HFFc6 (cell line): ENCODE data around the gene GALNTL6. TPM values are rescaled to one million over a fixed set of nuclear protein-coding genes. Genes with fewer than 3 reads are reported as not detected.

Source experiments
- DNase-seq: peaks from one replicate; pipeline ENCODE4 v3.0.0-alpha.2; 2018
- H3K27ac Mint-ChIP-seq: 2 replicates; pipeline ENCODE4 v1.8.0; 2020; ENCODE audit warnings: mild to moderate bottlenecking, mixed read lengths
- H3K27me3 Mint-ChIP-seq: 2 replicates; pipeline ENCODE4 v1.8.0; 2021; ENCODE audit warnings: mild to moderate bottlenecking, moderate library complexity, mixed read lengths; ENCODE audit not compliant: insufficient read depth
- H3K36me3 Mint-ChIP-seq: 2 replicates; pipeline ENCODE4 v1.8.0; 2021; ENCODE audit warnings: low read depth, mixed read lengths
- H3K4me1 Mint-ChIP-seq: 2 replicates; pipeline ENCODE4 v1.8.0; 2020; ENCODE audit warnings: low read depth, mixed read lengths
- H3K4me3 Mint-ChIP-seq: 2 replicates; pipeline ENCODE4 v1.8.0; 2020; ENCODE audit warnings: mild to moderate bottlenecking, moderate library complexity, mixed read lengths
- H3K9me3 Mint-ChIP-seq: 2 replicates; pipeline ENCODE4 v1.8.0; 2020; ENCODE audit warnings: mild to moderate bottlenecking, mixed read lengths
- total RNA-seq, 6 experiments: library from RNA; stranded (reverse); fragmentation: NEBNext Ultra II Directional; extraction: Animal tissue kit (Norgen Biotek cat#: 25700); gene quantifications; 2 replicates in 1 of 6; 3 replicates in 5 of 6; pipeline ENCODE4 v1.2.3, GENCODE V29; 2021
- TF ChIP-seq, protein P1 (sequence below): fragments of 200-600 bp; sonication (generic); IDR thresholded peaks from 2 replicates; pipeline ENCODE4 v1.5.0; 2021; ENCODE audit warnings: antibody characterized with exemption, mild to moderate bottlenecking

GALNTL6 gene
- total RNA-seq, 6 experiments from 2014 or later: 0.07 TPM; not detected in 5

DNA sequence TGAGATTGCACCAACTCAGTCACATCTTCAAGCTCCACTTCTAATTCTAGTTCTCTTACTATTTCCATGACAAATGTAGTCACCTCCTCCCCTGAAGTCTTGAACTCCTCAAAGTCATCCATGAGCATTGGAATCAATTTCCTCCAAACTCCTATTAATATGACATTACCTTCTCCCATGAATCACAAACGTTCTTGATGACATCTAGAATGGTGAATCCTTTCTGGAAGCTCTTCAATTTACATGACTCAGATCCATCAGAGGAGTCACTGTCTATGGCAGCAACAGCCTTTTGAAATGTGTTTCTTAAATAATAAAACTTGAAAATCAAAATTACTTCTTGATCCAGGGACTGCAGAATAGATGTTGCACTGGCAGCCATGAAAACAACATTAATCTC, 34.5 kb downstream of the GALNTL6 start:
- no peak for DNase-seq
- no peak overlapping the region for H3K4me3 Mint-ChIP-seq
- no peaks in the 10 kb centered on the region for H3K9me3 Mint-ChIP-seq

GRCh38 chr4:171849686-171850222, 36.5 kb downstream of the GALNTL6 start:
- Mint-ChIP-seq H3K9me3 (no peaks in the 10 kb centered on the region), H3K4me1 (peaks cover 5% of the 10 kb centered on the region), H3K27ac (no peak overlapping the region), H3K27me3 (peaks cover 4% of the 10 kb centered on the region; the same call in 1 of the 2 replicates), H3K4me3 (no peak overlapping the region), H3K36me3 (no peaks in the 10 kb centered on the region)
- DNase-seq: no peak
- TF ChIP-seq, protein P1, sequence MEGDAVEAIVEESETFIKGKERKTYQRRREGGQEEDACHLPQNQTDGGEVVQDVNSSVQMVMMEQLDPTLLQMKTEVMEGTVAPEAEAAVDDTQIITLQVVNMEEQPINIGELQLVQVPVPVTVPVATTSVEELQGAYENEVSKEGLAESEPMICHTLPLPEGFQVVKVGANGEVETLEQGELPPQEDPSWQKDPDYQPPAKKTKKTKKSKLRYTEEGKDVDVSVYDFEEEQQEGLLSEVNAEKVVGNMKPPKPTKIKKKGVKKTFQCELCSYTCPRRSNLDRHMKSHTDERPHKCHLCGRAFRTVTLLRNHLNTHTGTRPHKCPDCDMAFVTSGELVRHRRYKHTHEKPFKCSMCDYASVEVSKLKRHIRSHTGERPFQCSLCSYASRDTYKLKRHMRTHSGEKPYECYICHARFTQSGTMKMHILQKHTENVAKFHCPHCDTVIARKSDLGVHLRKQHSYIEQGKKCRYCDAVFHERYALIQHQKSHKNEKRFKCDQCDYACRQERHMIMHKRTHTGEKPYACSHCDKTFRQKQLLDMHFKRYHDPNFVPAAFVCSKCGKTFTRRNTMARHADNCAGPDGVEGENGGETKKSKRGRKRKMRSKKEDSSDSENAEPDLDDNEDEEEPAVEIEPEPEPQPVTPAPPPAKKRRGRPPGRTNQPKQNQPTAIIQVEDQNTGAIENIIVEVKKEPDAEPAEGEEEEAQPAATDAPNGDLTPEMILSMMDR: no peak

More for the DNA sequence above, 34.5 kb downstream of the GALNTL6 start:
- H3K36me3 Mint-ChIP-seq: no peaks in the 10 kb centered on the region
- H3K27ac Mint-ChIP-seq: no peak overlapping the region
- H3K27me3 Mint-ChIP-seq: peaks cover 6% of the 10 kb centered on the region; the same call in 1 of the 2 replicates
- peaks cover 5% of the 10 kb centered on the region for H3K4me1 Mint-ChIP-seq
- TF ChIP-seq, protein P1: no peak

DNA sequence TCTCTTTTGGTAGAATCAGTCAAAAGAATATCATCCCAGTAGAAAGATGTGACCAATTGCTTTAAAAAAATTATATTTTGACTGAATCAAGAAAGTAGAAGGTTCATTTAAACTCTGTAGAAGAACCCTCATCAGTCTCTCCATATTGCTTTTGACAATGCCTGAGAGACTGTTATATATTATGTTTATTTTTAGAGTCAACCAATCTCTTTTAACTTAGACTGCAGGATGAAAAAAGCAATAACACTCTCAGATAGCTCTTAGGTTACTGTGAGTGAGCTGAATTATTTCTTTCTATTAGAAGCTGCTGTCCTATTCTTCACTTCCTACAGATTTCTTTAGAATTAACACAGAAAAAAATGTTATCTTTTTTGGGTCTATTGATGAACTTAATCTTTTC, 38.1 kb downstream of the GALNTL6 start:
- TF ChIP-seq, protein P1: no peak
- Mint-ChIP-seq H3K4me1 (peaks cover 5% of the 10 kb centered on the region), H3K4me3 (no peak overlapping the region), H3K27me3 (peaks cover 4% of the 10 kb centered on the region; the same call in 1 of the 2 replicates), H3K9me3 (no peaks in the 10 kb centered on the region), H3K36me3 (no peaks in the 10 kb centered on the region), H3K27ac (no peak overlapping the region)
- no peak for DNase-seq

DNA sequence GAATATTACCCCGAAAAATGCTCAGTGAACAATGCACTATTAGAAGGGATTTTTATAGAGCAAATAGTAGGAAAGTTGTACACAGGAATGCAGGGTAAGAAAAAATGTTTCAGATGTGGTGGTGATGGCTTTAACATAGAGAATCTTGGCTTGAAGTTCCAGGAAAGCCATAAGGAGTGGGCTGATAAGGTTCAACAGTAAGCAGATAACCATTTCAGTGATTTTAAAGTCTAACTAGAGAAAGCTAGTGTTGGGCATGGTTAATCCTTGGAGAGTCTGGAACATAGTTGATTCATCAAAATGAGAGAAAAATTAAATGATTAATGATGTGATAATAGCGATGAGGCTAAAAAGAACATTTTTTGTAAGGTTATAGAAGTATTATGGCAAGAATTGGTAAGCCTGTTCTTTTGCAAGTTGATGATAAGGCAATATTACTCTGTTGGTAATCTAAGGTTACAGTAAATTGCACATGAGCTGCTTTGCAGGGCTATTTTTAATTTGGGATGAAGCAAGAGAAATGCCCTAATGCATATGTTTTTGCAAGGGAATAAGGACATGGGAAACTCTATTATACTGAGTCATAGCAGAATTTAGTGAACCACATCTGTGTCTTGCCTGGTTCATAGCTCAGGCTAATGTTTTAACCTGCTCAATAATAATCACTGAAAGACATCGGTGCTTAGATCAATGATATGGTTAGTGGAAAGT, 44.3 kb downstream of the GALNTL6 start:
- no peak overlapping the region for H3K4me3 Mint-ChIP-seq
- TF ChIP-seq, protein P1: no peak
- H3K4me1 Mint-ChIP-seq: no peaks in the 10 kb centered on the region
- H3K36me3 Mint-ChIP-seq: no peaks in the 10 kb centered on the region
- H3K27ac Mint-ChIP-seq: no peak overlapping the region
- H3K9me3 Mint-ChIP-seq: no peaks in the 10 kb centered on the region; the same call in 1 of the 2 replicates
- peaks cover 1% of the 10 kb centered on the region; the same call in 1 of the 2 replicates for H3K27me3 Mint-ChIP-seq
- no peak for DNase-seq

GRCh38 chr4:171875291-171875690, 62.1 kb downstream of the GALNTL6 start:
- Mint-ChIP-seq H3K4me3 (no peak overlapping the region), H3K27ac (no peak overlapping the region), H3K27me3 (no peaks in the 10 kb centered on the region), H3K9me3 (no peaks in the 10 kb centered on the region), H3K36me3 (no peaks in the 10 kb centered on the region), H3K4me1 (peaks cover 35% of the 10 kb centered on the region)
- DNase-seq: no peak
- TF ChIP-seq, protein P1: no peak
